Bronchial epithelial cell (primary cell): ENCODE measurements around the gene CCNH. TPM values are rescaled to one million over a fixed set of nuclear protein-coding genes. Genes with fewer than 3 reads are reported as not detected.

Experiments used
- DNase-seq: peaks from one replicate; pipeline ENCODE4 v3.0.0-alpha.2; 2010; ENCODE audit warnings: low read depth
- FAIRE-seq: peaks from 2 replicates; lab custom pipeline; 2011; peaks lifted over from hg19 to GRCh38; lab: Jason Lieb, UNC
- H3K27me3 ChIP-seq: 2 replicates; pipeline ENCODE4 v1.5.1; 2011; ENCODE audit warnings: low read length; ENCODE audit not compliant: control insufficient read depth, insufficient read depth
- H3K36me3 ChIP-seq: 2 replicates; pipeline ENCODE4 v1.5.1; 2011; ENCODE audit warnings: low read length; ENCODE audit not compliant: control insufficient read depth, insufficient read depth
- H3K4me3 ChIP-seq: 2 replicates; pipeline ENCODE4 v1.5.1; 2011; ENCODE audit warnings: mild to moderate bottlenecking, low read depth, low read length, control low read depth
- total RNA-seq: library from RNA; depleted of rRNA; stranded (reverse); fragments of >200 nt; gene quantifications from 2 replicates; pipeline ENCODE4 v1.2.1, GENCODE V29; 2014
- TF ChIP-seq, protein P1 (sequence below): IDR thresholded peaks from 2 replicates; pipeline ENCODE4 v1.5.1; 2011; ENCODE audit warnings: mild to moderate bottlenecking, moderate library complexity, low read length, control low read depth, inconsistent platforms; ENCODE audit not compliant: insufficient read depth, severe bottlenecking

CCNH gene
- total RNA-seq, 1 donor from 2014 or later: 73.2 TPM

DNA sequence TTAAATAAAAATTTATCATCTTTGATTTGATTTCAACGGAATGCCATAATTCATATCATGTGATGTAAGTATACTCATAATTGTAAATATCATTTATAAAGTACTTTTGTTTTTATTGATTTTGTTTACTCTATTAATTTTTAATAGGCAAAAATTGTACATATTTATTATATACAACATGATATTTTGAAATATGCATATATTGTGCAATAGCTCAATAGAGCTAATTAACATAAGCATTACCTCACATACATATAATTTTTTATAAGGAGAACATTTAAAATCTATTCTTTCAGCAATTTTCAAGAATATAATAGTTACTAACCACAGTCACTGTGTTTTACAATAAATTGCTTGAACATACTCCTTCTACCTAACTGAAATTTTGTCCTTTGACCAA lies 25.0 kb upstream of the CCNH start:
- DNase-seq (no peak), FAIRE-seq (no peak)
- Histone ChIP-seq H3K27me3 (no peaks in the 10 kb centered on the region), H3K4me3 (no peak overlapping the region), H3K36me3 (no peaks in the 10 kb centered on the region)
- TF ChIP-seq, protein P1, sequence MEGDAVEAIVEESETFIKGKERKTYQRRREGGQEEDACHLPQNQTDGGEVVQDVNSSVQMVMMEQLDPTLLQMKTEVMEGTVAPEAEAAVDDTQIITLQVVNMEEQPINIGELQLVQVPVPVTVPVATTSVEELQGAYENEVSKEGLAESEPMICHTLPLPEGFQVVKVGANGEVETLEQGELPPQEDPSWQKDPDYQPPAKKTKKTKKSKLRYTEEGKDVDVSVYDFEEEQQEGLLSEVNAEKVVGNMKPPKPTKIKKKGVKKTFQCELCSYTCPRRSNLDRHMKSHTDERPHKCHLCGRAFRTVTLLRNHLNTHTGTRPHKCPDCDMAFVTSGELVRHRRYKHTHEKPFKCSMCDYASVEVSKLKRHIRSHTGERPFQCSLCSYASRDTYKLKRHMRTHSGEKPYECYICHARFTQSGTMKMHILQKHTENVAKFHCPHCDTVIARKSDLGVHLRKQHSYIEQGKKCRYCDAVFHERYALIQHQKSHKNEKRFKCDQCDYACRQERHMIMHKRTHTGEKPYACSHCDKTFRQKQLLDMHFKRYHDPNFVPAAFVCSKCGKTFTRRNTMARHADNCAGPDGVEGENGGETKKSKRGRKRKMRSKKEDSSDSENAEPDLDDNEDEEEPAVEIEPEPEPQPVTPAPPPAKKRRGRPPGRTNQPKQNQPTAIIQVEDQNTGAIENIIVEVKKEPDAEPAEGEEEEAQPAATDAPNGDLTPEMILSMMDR: no peak

DNA sequence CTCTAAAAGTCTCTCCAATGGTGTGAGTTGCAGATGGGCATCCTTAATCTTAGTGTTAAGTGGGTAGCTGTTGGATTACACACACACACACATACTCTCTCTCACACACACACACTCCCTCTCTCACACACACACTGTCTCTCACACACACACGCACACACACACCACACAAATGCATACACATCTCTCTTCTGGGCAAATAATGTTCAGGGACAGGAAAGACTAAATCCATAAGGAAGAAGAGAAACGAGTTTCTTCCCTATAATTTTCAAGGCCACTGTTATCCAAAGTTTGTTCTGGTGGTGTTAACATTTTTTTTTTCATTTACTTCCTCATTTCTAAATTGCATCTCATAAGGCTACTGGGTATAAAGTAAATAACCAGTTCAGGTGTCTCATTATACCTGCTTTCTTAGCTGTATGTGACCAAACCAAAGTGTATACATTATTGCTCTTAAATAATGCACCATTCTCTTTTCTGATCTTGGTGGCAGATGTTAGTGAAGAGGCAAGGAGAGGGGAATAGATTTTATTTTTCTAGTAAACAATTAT lies 22.5 kb upstream of the CCNH start:
- no peak for DNase-seq
- TF ChIP-seq, protein P1: no peak
- FAIRE-seq: no peak
- Histone ChIP-seq H3K4me3 (no peak overlapping the region), H3K36me3 (no peaks in the 10 kb centered on the region), H3K27me3 (no peaks in the 10 kb centered on the region)

DNA sequence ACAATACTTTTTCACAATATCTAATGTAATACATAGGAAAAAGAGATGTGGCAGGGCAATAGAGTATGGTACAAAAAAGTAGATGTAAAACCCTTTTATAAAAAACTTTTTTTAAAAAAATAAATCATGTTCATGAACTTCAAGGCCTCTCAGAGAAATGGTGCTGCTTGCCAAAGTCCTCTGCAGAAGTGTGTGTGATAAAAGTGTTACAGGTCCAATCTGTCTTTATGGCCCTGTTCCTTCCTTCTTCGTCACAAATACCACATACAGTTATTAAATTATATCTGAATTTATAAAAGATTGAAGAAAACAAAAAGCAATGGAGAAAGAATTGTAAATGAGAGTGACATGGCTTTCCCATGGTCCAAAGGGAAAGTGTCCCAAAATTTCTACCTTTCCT lies 21.7 kb upstream of the CCNH start:
- Histone ChIP-seq H3K36me3 (no peaks in the 10 kb centered on the region), H3K4me3 (no peak overlapping the region), H3K27me3 (no peaks in the 10 kb centered on the region)
- TF ChIP-seq, protein P1: no peak
- DNase-seq (no peak), FAIRE-seq (no peak)

DNA sequence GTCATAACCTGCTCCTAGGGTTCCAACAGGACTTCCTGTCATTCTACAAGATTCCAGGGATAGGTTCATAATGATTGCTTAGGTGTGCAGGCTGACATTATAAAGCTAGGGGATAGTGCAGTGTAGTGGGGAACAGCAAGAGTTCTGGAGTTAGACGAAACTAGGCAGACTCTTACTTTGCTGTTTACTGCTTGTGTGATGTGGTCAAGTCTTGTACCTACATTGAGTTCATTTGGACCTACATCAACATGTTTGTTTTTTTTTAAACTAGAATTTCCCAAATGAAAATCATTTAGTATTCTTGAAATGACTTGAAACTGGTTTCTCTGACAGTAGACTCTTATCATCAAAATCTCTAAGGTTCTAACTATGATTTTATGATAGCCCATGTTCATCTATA lies 21.2 kb upstream of the CCNH start:
- no peaks in the 10 kb centered on the region for H3K27me3 ChIP-seq
- H3K36me3 ChIP-seq: no peaks in the 10 kb centered on the region
- DNase-seq (no peak), FAIRE-seq (no peak)
- TF ChIP-seq, protein P1: no peak
- no peak overlapping the region for H3K4me3 ChIP-seq

DNA sequence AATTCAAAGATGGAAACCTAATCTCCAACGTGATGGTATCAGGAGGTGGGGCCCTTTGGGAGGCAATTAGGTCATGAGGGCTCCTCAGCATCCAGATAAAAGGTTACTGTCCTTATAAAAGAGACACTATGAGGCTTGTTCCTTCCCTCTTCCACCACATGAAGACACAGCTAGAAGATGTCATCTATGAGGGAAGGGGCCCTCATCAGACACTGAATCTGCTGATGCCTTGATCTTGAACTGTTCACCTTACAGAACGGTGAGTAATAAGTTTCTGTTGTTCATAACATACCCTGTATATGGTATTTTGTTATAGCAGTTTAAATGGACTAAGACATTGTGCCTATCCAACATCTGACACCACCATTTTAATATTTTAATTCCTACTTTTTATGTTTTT lies 19.7 kb upstream of the CCNH start:
- Histone ChIP-seq H3K27me3 (no peaks in the 10 kb centered on the region), H3K4me3 (no peak overlapping the region), H3K36me3 (no peaks in the 10 kb centered on the region)
- TF ChIP-seq, protein P1: no peak
- DNase-seq (no peak), FAIRE-seq (no peak)

DNA sequence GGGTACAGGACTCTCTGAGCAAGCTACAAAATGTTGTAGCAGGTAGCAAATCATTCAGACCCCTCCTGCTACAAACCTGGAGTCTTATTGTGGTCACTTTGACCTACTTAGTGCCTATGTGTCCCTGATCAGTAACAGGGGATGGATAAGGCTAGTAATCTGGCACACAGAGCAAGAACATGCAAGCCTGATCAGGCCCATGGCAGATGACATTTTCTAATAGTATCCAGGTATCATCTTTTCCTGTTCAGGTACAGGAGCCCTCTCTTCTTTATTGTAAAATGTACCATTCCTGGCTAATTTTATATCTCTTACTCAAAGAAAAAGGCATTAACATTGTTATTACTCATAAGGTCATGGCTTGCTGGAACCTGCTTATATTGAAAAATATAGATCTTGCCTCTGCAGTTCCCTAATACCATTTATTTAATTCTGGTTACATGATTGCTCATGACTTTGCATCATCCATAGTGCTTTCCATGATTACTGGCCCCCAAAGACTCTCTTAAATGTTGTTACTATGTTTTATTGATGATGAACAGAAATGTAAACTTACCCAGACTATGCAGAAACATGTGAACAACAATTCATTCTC lies 18.2 kb upstream of the CCNH start:
- TF ChIP-seq, protein P1: no peak
- DNase-seq: peak; percentile 49
- FAIRE-seq: no peak
- Histone ChIP-seq H3K27me3 (no peaks in the 10 kb centered on the region), H3K4me3 (no peak overlapping the region), H3K36me3 (no peaks in the 10 kb centered on the region)
